ENCODE measurements around the gene TMEM132C.

DNA sequence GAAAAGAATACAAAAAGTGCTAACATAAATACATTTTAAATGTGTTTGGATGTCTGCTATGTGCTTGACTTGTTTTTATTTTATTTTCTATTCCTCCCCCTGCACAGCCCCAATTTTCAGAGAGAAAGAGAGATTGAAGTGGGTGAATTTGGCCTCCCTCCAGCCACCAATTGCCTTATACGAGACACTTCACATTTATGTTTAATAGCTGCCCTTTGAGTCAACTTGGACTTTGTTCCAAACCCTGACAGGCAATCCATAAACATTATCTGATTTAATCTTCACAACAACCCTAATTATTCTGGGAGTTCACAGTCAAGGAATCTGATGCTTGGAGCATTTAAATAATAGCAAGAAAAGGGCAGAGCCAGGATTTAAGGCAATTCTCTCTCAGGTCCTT, 395.1 kb downstream of the TMEM132C start:
- TF ChIP-seq, protein P1, sequence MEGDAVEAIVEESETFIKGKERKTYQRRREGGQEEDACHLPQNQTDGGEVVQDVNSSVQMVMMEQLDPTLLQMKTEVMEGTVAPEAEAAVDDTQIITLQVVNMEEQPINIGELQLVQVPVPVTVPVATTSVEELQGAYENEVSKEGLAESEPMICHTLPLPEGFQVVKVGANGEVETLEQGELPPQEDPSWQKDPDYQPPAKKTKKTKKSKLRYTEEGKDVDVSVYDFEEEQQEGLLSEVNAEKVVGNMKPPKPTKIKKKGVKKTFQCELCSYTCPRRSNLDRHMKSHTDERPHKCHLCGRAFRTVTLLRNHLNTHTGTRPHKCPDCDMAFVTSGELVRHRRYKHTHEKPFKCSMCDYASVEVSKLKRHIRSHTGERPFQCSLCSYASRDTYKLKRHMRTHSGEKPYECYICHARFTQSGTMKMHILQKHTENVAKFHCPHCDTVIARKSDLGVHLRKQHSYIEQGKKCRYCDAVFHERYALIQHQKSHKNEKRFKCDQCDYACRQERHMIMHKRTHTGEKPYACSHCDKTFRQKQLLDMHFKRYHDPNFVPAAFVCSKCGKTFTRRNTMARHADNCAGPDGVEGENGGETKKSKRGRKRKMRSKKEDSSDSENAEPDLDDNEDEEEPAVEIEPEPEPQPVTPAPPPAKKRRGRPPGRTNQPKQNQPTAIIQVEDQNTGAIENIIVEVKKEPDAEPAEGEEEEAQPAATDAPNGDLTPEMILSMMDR (conservative IDR thresholded peaks at IDR 0.05; ENCODE audit: low read length) = no peak
- TF ChIP-seq EZH2phosphoT487 (IDR thresholded peaks at IDR 0.05; ENCODE audit: borderline replicate concordance, low read depth, low read length) = no peak

Measured in OCI-LY7 (cell line).